Activated CD8-positive, alpha-beta memory T cell treated with anti-CD3 and anti-CD28 coated beads for 48 hours (primary cell): ENCODE data around the gene CAD.
"Not testable (repeated sequence)": the region's sequence is repeated elsewhere in the genome, so short reads cannot be mapped to it uniquely, and the experiment has no call there.

Experiments
- DNase-seq, 3 experiments: peaks; one replicate each; pipeline ENCODE4 v3.0.0-alpha.2; 2020; ENCODE audit warnings: low read depth in 2 of 3, low spot score in 2 of 3

CAD gene

DNA sequence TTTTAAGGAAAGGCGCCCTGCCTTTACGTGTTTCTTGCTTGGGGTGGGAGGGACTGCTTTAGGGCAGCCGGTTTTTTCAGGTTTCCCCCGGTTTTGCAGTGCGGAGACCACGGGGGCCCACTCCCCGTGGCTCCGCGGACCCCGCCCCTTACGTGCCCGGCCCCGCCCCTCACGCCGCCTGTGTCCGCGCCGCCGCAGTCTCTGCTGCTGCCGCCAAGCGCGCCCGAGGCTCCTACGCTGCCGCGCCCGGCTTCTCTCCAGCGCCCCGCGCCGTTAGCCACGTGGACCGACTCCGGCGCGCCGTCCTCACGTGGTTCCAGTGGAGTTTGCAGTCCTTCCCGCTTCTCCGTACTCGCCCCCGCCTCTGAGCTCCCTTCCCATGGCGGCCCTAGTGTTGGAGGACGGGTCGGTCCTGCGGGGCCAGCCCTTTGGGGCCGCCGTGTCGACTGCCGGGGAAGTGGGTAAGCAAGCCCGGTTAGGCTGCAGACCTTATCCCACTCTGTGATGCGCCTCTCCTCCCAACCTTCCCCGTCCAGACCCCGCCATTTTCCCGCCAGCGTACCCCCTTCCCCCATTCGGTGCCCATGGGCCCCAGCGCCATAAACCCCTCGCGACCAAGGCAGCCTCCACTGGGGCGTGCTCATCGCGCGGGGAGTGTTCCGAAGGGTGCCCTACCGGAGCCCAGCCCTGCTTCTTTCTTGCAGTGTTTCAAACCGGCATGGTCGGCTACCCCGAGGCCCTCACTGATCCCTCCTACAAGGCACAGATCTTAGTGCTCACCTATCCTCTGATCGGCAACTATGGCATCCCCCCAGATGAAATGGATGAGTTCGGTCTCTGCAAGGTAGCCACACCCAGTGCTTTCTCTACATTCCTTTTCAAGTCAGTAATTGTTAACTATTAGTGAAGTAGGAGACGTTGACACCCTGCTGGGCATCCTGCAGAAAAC is at the start of gene CAD:
Gene CAD (plus strand): TSS at position 197 of the 949 bp plus-strand sequence. CDS start 183 bp downstream, at position 380.
- DNase-seq, result peak; percentile 60 to 80 (median 75)

DNA sequence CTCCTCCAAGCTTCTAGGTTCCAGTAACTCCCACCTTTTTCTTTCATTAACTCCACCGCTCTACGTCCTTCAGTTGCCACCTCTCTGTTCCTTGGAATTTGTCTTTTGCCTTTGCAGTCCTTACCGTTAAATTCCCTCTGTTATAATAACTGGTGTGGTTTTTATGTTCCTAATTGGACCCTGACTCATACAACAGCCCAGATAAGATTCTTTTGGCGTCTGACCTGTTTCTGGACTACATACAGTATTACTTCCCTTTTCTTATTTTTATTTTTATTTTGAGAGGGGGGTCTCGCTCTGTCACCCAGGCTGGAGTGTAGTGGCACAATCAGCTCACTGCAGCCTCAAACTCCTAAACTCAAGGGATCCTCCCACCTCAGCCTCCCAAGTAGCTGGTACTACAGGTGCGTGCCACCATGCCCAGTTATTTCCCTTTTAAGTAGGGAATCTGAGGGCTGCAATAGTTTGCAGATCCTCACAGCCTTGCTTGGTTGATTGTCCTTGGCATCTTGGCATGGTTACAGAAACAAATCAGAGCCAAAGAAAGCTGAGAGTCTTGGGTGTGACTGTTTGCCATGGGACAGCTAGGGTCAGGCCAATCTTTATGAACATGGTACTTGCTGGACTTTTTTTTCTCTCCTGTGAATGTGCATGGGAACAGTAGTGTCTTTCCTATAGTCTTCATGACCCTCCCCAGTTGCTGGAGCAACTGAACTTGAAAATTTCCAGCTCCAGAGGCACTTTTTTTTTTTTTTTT is 46.4 kb upstream of the CAD start:
- no peak for DNase-seq

DNA sequence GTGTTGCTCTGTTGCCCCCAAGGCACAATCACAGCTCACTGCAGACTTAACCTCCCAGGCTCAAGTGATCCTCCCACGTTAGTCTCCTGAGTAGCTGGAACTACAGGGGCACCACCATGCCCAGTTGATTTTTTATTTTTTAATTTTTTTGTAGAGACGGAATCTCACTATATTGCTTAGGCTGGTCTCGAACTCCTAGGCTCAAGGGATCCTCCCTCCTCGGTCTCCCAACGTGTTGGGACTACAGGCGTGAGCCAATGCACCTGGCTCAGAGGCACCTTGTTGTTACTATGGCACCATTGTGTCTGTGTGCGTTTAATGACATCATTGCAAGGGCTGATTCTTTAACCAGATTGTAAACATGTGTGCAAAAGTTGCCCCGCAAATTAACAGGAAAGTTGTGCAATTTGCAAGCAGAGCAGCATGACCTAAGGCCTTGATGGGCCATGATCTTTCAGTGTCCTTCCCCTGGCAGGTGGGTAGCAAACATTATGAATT is 45.8 kb upstream of the CAD start:
- DNase-seq, result no peak

DNA sequence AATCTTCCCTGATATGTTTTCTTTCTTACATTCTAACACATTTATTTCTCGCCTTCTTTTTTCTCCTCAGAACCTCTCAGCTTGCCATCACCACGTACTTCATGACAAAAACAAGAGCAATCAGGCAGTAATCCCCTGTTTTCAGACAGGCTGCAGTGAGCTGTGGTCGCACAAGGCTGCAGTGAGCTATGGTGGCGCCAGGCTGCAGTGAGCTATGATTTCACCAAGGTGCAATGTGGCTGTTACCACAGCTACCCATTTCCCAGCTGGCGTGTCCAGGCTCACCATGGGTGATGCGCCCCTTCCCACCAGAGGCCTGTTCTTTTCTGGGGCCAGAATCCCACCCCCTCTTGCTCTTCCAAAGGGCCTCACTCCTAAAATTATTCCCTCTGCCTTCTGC is 42.5 kb upstream of the CAD start:
- no peak for DNase-seq

DNA sequence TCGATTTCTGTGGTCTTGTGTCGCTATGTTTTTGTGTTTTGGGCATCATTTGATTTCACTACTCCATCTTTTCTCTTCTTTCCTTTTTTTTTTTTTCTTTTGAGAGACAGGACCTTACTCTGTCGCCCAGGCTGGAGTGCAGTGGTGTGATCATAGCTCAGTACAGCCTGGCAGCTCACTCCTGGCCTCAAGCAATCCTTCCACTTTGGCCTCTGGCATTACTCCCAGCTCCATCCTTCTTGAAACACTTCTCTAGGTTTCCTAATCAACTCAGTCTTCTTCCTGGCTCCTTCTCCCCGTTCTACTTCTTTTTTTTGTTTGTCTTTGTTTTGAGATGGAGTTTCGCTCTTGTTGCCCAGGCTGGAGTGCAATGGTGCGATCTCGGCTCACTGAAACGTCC is 41.8 kb upstream of the CAD start:
- DNase-seq, result no peak

DNA sequence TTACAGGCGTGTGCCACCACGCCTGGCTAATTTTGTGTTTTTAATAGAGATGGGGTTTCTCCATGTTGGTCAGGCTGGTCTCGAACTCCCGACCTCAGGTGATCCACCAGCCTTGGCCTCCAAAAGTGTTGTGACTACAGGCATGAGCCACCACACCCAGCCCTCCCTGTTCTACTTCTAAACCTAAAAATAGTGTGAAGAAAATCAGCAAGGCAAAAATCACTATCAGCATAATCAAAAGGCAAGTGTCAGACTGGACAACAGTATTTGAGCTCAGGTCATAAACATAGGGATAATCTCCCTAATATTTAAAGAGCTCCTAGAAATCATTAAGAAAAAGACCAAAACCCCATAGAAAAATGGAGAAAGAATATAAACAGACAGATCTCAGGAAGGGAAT is 41.4 kb upstream of the CAD start:
- not testable (repeated sequence) for DNase-seq

DNA sequence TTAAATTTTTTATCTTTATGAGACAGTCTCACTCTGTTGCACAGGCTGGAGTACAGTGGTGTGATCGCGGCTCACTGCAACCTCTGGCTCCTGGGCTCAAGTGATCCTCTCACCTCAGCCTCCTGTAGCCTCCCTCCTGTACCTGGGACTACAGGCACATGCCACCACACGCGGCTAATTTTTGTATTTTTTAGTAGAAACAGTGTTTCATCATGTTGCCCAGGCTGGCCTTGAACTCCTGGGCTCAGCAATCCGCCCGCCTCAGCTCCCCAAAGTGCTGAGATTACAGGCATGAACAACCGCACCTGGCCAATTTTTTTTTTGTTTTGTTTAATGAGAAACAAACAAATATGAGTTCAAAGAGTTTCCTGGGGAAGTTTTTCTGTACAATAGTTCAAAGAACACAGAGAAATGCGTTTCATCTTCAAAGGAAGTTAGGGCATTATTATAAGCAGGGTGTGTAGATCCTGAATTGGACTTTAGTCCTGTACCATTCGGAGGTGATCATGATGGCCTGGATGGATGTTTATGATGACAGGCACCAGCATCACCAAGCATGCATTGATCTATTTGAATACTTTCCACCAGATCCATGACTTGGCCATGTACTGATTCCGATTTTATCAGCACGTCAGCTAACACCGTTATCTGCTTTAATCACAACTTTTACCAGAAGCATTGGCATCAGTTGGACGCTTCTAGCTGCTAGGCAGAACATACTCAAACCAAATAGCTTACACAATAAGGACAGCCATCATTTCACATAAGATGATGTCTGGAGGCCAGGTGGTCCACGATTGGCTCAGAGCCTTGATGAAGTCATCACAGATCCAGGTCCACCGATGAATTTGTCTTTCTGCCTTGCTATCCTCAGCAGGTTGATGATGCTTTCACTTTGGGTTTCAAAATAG is 39.5 kb upstream of the CAD start:
- no peak for DNase-seq

DNA sequence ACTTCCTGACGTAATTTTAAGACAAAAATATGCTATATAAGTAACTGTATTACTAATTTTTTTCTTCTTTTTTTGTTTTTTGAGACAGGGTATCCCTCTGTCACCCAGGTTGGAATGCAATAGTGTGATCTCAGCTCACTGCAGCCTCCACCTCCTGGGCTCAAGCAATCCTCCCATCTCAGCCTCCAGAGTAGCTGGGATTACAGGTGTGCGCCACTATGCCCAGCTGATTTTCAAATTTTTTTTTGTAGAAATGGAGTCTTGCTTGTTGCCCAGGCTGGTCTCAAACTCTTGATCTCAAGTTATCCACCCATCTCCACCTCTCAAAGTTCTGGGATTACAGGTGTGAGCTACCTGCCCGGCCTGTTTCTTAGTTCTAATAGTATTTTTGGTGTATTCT is 38.7 kb upstream of the CAD start:
- no peak for DNase-seq

DNA sequence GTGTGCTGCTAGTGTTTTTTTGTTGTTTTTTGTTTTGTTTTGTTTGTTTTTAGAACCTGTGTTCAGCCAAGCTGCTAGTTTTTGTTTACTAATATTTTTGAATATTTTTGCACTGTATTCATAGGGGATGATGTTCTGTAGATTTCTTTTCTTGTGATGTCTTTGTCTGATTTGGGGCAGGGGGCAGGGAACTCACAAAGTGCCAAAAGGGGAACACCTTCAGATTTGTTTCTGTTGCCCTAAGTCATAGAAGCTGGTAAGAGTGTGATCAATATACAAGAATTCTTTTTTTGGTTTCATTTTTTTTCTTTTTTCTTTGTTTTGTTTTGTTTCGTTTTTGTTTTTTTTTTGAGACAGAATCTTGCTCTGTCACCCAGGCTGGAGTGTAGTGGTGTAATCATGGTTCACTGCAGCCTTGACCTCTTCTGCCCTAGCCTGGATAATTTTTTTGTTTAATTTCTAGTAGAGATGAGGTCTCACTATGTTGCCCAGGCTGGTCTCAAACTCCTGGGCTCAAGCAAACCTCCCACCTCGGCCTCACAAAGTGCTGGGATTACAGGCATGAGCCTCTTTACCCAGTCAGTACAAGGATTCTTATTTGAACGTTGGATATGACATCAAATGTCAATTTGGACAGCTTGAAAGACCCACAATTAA is 37.7 kb upstream of the CAD start:
- no peak for DNase-seq

DNA sequence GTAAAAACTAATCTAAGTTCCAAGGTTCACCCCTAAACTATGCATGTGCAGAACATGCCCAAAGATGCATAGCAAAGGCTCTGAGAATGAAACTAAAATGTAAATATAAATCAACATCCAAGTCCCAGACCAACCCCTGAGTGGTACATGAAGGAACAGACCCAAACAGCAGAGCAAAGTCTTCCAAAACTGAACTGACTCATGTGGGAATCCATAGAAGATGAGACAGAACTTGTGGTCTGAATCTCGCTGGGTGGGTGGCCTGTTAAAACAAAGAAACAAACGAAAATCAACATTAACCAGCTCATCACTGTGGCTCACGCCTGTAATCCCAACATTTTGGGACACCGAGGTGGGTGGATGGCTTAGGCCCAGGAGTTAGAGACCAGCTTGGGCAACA is 34.8 kb upstream of the CAD start:
- DNase-seq, result no peak

DNA sequence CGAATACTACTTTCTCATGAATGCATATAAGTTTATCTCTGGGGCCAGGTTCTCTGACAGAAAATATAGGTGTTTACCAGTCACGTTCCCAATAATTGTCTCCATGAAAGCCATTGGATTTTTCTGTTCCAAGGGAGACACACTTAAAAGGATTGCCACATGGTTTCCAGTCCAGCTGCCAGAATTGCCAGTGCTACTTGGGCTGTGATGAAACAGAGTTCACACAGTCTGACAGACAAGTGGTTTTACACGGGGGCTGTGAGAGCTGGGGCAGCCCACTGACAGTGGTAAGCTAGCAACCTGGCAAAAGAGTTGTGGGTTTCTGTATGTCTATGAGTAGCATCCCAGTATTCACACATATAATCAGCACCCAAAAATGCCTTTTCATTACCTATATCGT is 33.1 kb upstream of the CAD start:
- no peak for DNase-seq

DNA sequence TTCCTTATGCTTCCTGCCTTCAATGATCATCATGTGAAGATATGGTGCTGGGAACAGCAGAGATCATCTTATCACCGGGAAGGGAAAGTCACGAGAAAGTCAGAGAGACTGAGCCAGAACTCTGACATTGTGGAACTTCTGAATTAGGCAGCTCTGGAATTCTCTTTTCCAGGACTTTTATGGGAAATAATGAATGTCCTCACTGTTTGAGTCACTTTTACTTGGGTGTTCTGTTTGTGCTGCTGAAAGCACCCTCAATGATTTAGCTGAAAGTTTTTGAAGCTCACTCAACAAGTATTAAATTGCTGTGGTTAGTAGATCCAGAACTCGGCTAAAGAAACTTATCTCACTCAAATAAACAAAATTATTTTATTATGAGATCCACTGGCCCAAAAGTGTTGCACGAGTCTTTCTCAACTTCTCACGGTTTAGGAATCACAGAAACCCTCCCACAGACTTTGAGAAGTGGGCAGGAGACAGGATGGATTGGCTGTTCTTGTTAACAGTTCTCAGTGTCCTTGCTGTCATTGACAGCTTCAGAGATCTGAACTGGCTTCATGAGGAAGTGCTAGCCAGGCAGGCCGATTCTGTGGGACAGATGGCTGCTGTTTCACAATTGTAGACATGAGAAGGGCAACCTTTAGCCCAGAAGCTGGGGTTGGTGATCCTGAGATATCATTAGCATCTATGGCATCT is 31.7 kb upstream of the CAD start:
- no peak for DNase-seq

DNA sequence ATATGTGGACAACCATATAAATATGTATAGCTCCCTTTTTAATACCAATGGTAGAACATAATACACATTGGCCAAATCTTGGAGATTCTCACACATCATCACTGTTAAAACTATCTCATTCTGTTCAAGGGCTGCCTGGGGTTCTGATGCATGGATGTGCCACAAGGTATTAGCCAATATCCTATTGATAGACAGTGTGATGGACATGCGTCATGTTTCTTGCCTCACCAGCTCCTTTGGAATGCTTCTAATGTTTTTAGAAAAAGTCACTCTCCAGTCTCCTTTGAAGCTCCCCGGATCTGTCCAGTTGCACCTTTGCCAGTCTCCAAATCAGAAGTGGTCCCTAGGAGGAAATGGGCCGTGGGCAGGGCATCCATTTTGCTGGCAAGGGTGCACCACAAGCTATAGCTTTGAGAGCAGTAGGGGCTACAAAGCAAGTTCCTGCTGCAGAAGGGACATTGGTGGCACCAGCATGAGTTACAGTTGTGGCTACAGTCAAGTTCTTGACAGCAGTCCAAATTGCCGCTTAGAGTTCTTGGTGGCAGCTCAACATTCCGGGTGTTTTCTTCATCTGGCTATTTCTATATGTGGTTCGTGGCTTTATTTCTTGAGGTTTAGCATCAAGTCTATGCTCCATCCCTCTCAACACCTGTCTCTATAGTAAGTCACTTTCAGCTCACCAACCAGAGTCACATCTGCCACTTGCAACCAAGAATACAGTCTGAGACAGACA is 30.4 kb upstream of the CAD start:
- no peak for DNase-seq

DNA sequence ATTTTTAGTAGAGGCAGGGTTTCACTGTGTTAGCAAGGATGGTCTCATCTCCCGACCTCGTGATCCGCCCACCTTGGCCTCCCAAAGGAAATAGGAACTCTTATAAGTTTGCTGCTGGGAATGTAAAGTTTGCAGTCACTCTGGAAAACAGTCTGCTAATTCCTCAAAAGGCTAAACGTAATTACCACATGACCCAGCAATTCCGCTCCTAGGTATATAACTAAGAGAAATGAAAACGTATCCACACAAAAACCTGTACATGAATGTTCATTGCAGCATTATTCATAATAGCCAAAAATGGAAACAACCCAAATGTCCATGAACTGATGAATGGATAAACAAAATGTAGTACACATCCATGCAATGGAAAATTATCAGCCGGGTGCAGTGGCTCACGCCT is 27.2 kb upstream of the CAD start:
- DNase-seq, result no peak

DNA sequence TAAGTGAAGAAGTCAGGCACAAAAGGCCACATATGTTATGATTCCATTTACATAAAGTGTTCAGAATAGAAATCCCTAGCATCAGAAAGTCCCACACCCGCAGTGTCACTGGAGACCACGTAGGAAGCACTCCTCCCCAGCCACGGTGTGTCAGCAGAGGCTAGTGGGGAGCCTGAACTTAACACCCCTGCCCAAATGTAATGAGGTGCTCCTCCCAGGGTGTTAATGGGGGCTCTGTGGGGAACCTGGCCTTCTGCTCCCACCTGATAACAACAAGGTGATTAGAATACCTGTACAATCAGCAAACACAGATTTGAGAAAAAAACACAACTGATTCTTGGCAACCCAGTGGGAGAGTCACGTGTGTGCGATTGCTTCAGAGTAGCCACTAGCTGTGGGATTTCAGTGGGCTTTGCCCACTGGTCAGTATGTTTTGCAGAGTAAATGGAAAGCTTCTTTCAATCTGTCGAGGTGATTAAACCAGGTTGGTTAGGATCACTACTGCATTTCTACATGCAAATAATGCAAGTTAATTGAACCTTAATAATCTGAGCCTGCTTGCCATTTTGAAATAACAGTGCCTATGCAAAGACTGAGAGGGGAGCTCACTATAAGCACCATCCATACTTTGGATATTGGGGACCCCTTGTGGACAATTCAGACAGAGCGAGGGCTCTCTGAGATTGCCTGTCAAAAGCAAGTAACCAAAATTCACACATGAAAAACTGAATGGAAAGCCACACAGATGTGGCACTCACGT is 25.9 kb upstream of the CAD start:
- DNase-seq, result no peak

DNA sequence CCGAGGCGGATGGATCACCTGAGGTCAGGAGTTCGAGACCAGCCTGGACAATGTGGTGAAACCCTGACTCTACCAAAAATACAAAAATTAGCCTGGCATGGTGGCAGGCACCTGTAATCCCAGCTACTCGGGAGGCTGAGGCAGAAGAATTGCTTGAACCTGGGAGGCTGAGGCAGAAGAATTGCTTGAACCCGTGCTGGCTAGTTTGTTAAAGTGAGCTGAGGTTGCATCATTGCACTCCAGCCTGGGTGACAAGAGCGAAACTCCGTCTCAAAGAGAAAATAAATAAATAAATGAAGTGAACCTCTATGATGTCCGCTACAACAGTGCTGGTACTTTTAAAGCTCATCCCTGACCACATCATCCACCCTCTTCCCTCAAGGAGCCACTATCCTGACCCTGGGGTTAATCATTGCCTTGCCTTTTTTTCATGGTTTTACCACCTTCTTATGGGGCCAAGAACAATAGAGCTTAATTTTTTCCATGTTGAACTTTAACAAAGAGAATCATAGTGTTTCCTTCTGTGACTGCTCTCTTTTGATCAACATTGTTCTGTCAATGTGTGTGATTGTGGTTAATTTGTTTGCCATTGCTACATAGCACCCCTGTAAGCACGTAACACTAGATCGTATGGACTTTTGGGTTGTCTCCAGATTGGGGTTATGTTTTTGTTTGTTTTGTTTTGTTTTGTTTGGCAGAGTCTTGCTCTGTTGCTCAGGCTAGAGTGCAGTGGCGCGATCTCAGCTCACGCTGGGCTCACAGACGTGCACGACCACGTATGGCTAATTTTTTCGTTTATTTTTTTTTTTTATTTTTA is 22.4 kb upstream of the CAD start:
- no peak for DNase-seq

DNA sequence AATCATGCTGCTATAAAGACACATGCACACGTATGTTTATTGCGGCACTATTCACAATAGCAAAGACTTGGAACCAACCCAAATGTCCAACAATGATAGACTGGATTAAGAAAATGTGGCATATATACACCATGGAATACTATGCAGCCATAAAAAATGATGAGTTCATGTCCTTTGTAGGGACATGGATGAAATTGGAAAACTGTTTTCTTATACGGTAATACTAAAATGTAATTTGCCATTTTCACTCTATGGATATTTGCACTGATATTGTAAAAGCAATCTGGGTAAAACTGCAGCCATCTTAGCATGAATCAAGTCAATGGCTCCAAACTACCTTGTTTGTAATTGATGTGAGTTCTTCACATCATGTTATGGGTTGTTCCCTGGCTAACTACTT is 21.4 kb upstream of the CAD start:
- not testable (repeated sequence) for DNase-seq

DNA sequence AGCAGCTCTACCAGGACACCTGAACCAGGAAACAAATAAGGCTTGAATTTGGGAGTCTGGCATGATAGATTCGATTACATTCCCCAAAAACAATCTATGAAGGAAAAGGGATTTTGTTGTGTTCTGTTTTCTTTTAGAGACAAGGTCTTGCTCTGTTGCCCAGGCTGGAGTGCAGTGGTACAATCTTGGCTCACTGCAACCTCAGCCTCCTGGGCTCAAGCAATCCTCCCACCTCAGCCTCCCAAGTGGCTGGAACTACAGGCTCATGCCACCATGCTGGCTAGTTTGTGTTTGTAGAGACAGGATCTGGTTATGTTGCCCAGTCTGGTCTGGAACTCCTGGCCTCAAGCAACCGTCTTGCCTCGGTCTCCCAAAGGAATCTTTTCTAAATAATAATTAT is 19.1 kb upstream of the CAD start:
- not testable (repeated sequence) for DNase-seq
